ENCODE measurements around the gene LMAN2L. TPM values are rescaled to one million over a fixed set of nuclear protein-coding genes. Genes with fewer than 3 reads are reported as not detected.
A peak's percentile ranks its signal among the peaks of the same experiment; 100 is the strongest.

The LMAN2L gene
- total and polyA plus RNA-seq, 8 donors, result 5.4 to 15.8 (median 6.8) TPM

DNA sequence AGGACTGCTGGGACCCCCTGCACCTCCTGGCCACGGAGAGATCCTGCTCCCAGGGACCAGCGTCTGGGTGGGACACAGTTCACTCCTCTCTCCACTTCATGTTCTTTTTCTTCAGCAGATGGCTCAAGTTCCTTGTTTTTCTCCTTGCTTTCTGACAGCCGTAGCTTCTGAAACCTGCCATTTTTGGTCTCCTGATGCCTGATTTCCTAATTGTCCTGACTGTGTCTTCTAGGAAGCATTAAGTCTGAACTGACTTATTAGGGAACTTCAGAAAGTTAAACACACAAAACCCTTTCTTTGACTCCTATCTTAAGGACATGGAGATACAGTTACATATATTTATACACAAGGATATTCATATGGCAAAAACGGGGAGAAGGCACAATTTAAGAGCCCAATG, 43.5 kb upstream of the LMAN2L start:
- Histone ChIP-seq H3K27me3 (no peaks in the 10 kb centered on the region), H3K27ac (no peak overlapping the region), H3K4me3 (no peak overlapping the region), H3K9me3 (no peaks in the 10 kb centered on the region), H3K4me1 (peaks cover 6 to 16% (median 12%) of the 10 kb centered on the region in 3 donors), H3K36me3 (no peaks in the 10 kb centered on the region)
- WGBS, 2 donors, result 84 to 89% methylated on average over 4 of the region's 4 CpGs
- DNase-seq (no peak), FAIRE-seq (no peak), ATAC-seq (no peak)
- intact Hi-C loops (cut with DNase I), result no loop called here
- TF ChIP-seq, protein P1, sequence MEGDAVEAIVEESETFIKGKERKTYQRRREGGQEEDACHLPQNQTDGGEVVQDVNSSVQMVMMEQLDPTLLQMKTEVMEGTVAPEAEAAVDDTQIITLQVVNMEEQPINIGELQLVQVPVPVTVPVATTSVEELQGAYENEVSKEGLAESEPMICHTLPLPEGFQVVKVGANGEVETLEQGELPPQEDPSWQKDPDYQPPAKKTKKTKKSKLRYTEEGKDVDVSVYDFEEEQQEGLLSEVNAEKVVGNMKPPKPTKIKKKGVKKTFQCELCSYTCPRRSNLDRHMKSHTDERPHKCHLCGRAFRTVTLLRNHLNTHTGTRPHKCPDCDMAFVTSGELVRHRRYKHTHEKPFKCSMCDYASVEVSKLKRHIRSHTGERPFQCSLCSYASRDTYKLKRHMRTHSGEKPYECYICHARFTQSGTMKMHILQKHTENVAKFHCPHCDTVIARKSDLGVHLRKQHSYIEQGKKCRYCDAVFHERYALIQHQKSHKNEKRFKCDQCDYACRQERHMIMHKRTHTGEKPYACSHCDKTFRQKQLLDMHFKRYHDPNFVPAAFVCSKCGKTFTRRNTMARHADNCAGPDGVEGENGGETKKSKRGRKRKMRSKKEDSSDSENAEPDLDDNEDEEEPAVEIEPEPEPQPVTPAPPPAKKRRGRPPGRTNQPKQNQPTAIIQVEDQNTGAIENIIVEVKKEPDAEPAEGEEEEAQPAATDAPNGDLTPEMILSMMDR (IDR thresholded peaks at IDR 0.05), result no peak

DNA sequence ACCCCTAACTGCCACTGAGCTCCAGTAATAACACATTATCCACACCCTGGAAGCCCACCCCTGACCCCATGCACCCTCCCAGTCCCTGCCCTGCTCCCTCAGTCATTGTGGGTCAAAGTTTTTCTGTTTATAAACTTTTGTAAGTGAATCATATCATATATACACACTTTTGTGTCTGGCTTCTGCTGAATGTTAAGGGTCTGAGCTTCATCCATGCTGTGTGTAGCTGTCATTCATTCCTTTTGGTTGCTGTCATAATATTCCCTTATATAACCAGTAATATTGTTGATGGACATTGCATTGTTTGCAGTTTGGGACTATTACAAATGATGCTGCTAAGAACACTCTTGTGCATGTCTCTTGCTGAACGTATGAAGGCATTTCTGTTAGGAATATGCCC, 35.3 kb upstream of the LMAN2L start:
- Histone ChIP-seq H3K27me3 (no peaks in the 10 kb centered on the region), H3K4me1 (no peaks in the 10 kb centered on the region), H3K27ac (no peak overlapping the region), H3K4me3 (no peak overlapping the region), H3K9me3 (no peaks in the 10 kb centered on the region), H3K36me3 (no peaks in the 10 kb centered on the region)
- no peak for FAIRE-seq
- no peak for DNase-seq
- TF ChIP-seq, protein P1 (IDR thresholded peaks at IDR 0.05), result no peak
- intact Hi-C loops (cut with DNase I), result no loop called here
- 0 to 47% methylated on average over 1 of the region's 1 CpG for WGBS, 2 donors
- no peak for ATAC-seq

DNA sequence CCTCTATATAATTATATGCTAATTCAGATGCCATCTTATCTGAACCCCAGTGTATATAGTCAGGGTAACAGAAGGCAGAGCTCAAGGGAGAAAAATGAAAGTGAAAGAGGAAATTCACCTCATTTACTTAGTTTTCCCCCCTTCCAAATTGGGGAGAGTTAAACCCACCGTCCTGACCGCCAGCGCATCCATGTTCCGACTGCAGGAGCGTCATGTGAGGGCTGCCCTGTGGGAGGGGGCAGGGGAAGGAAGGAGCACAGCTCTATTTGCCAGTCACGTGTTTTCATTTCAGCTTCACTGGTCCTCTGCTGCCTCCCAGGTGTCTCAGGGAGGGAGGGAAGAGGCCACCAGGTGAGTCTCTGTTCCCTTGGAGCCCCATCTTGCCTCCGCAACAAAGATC, 34.1 kb upstream of the LMAN2L start:
- Histone ChIP-seq H3K27ac (no peak overlapping the region), H3K4me1 (no peaks in the 10 kb centered on the region), H3K9me3 (no peaks in the 10 kb centered on the region), H3K27me3 (no peaks in the 10 kb centered on the region), H3K36me3 (no peaks in the 10 kb centered on the region), H3K4me3 (peak overlapping the region in 1 of 4 donors; percentile 19)
- FAIRE-seq, result no peak
- peak in 3 of 4 donors; percentile 37 to 71 (median 66) for ATAC-seq
- DNase-seq, result no peak
- TF ChIP-seq, protein P1 (IDR thresholded peaks at IDR 0.05), result no peak
- intact Hi-C loops (cut with DNase I), result no loop called here
- WGBS, 2 donors, result 72 to 73% methylated on average over 7 of the region's 7 CpGs

DNA sequence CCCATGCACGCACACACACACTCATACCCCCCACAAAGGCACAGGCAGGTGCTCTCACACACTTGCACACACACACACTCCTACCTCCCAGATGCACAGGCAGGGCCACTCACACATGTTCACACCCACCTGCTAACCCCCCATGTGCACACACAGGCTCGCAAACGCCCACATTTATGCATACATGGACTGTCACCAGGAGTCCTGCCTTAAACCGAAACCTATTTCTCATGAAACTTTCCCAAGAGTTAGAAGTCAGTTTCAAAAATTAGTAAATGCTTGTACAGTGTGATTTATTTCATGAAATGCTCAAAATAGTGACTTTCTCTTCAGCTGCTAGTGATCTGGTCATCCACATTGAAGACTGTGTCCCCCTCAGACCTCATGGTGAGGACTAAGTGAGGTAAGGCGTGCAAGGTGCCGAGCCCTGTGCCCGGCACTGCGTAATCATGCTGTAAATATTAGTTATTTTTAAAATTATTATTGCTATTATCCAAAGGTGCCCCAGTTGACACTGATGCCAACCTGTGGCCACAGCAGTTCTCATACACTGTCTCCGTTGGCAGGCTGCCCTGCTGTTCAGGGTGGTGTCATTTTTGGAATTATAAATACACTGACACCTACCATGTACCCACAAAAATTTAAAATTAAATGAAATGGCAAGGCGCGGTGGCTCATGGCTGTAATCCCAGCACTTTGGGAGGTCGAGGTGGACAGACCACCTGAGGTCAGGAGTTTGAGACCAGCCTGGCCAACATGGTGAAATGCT, 33.2 kb upstream of the LMAN2L start:
- no peak overlapping the region for H3K4me3 ChIP-seq
- no peaks in the 10 kb centered on the region for H3K9me3 ChIP-seq
- no peaks in the 10 kb centered on the region for H3K36me3 ChIP-seq
- FAIRE-seq (no peak), ATAC-seq (no peak), DNase-seq (no peak)
- TF ChIP-seq, protein P1 (IDR thresholded peaks at IDR 0.05), result no peak
- WGBS, 2 donors, result 90 to 92% methylated on average over 12 of the region's 12 CpGs
- no peaks in the 10 kb centered on the region for H3K27me3 ChIP-seq
- no peaks in the 10 kb centered on the region for H3K4me1 ChIP-seq
- H3K27ac ChIP-seq, result no peak overlapping the region
- intact Hi-C loops (cut with DNase I), result no loop called here

All from pancreas (tissue), 10 donors.